Stomach smooth muscle (tissue), 2 donors: ENCODE results near the gene OR52I2.

Experiments
- H3K27ac ChIP-seq: one replicate; pipeline ENCODE4 v1.7.0; 2013; ENCODE audit warnings: mild to moderate bottlenecking, low read length, inconsistent platforms
- H3K27me3 ChIP-seq, 2 donors: one replicate each; pipeline ENCODE4 v1.7.0; 2013; ENCODE audit warnings: low read length in 2 of 2; ENCODE audit not compliant: insufficient read depth in 2 of 2, control insufficient read depth in 1 of 2
- H3K36me3 ChIP-seq, 2 donors: one replicate each; pipeline ENCODE4 v1.7.0; 2013; ENCODE audit warnings: low read length in 2 of 2; ENCODE audit not compliant: control insufficient read depth in 2 of 2, insufficient read depth in 2 of 2
- H3K4me1 ChIP-seq: one replicate; pipeline ENCODE4 v1.7.0; 2013; ENCODE audit warnings: low read length; ENCODE audit not compliant: control insufficient read depth, insufficient read depth
- H3K4me3 ChIP-seq, 2 donors: one replicate each; pipeline ENCODE4 v1.7.0; 2013; ENCODE audit warnings: low read length in 2 of 2
- H3K9ac ChIP-seq, 2 donors: one replicate each; pipeline ENCODE4 v1.7.0; 2013; ENCODE audit warnings: low read length in 2 of 2, mild to moderate bottlenecking in 1 of 2
- H3K9me3 ChIP-seq, 2 donors: one replicate each; pipeline ENCODE4 v1.7.0; 2013; ENCODE audit warnings: low read length in 2 of 2; ENCODE audit not compliant: control insufficient read depth in 2 of 2
- donor health status: healthy.
- donor health status: Pancreatic carcinoma.

OR52I2 gene

GRCh38 chr11:4565371-4565770 lies 16.2 kb upstream of the OR52I2 start:
- no peaks in the 10 kb centered on the region for H3K27me3 ChIP-seq
- H3K36me3 ChIP-seq = no peaks in the 10 kb centered on the region
- H3K4me3 ChIP-seq = no peak overlapping the region
- no peaks in the 10 kb centered on the region for H3K4me1 ChIP-seq
- H3K9me3 ChIP-seq = peaks cover 2 to 5% of the 10 kb centered on the region in 2 donors
- no peak overlapping the region for H3K27ac ChIP-seq
- no peak overlapping the region for H3K9ac ChIP-seq

- no peaks in the 10 kb centered on the region for H3K27me3 ChIP-seq
- no peaks in the 10 kb centered on the region for H3K4me1 ChIP-seq
- no peak overlapping the region for H3K4me3 ChIP-seq
- H3K27ac ChIP-seq = no peak overlapping the region
- no peak overlapping the region for H3K9ac ChIP-seq
- no peaks in the 10 kb centered on the region for H3K36me3 ChIP-seq
- peaks cover 0 to 2% of the 10 kb centered on the region in 2 donors for H3K9me3 ChIP-seq
These were observed 12.5 kb upstream of the OR52I2 start for GRCh38 chr11:4569075-4569474.

GRCh38 chr11:4576880-4577279 lies 4.7 kb upstream of the OR52I2 start:
- no peak overlapping the region for H3K9ac ChIP-seq
- H3K36me3 ChIP-seq = no peaks in the 10 kb centered on the region
- H3K9me3 ChIP-seq = no peaks in the 10 kb centered on the region
- H3K27me3 ChIP-seq = no peaks in the 10 kb centered on the region
- H3K4me1 ChIP-seq = no peaks in the 10 kb centered on the region
- no peak overlapping the region for H3K4me3 ChIP-seq
- H3K27ac ChIP-seq = no peak overlapping the region

- Histone ChIP-seq H3K9me3 (no peaks in the 10 kb centered on the region), H3K4me1 (no peaks in the 10 kb centered on the region), H3K9ac (no peak overlapping the region), H3K27me3 (no peaks in the 10 kb centered on the region), H3K4me3 (no peak overlapping the region), H3K27ac (no peak overlapping the region), H3K36me3 (no peaks in the 10 kb centered on the region)
These were observed 3.8 kb upstream of the OR52I2 start for GRCh38 chr11:4577761-4578160.

GRCh38 chr11:4578624-4579023 lies 2.9 kb upstream of the OR52I2 start:
- Histone ChIP-seq H3K36me3 (no peaks in the 10 kb centered on the region), H3K9ac (no peak overlapping the region), H3K4me3 (no peak overlapping the region), H3K27ac (no peak overlapping the region), H3K27me3 (no peaks in the 10 kb centered on the region), H3K4me1 (no peaks in the 10 kb centered on the region), H3K9me3 (no peaks in the 10 kb centered on the region)

- Histone ChIP-seq H3K9ac (no peak overlapping the region), H3K27ac (no peak overlapping the region), H3K27me3 (no peaks in the 10 kb centered on the region), H3K4me1 (no peaks in the 10 kb centered on the region), H3K9me3 (no peaks in the 10 kb centered on the region), H3K4me3 (no peak overlapping the region), H3K36me3 (no peaks in the 10 kb centered on the region)
These were observed 1.4 kb upstream of the OR52I2 start for GRCh38 chr11:4580124-4580523.

GRCh38 chr11:4589017-4589416 lies 7.5 kb downstream of the OR52I2 start:
- Histone ChIP-seq H3K27me3 (no peaks in the 10 kb centered on the region), H3K36me3 (no peaks in the 10 kb centered on the region), H3K9ac (no peak overlapping the region), H3K9me3 (no peaks in the 10 kb centered on the region), H3K27ac (no peak overlapping the region), H3K4me1 (no peaks in the 10 kb centered on the region), H3K4me3 (no peak overlapping the region)

GRCh38 chr11:4593739-4594138 lies 12.2 kb downstream of the OR52I2 start, which contains the start of gene OR52I1:
OR52I1 (plus strand) TSS chr11:4594039; CDS start chr11:4594039, 0 bp downstream.
- Histone ChIP-seq H3K4me1 (no peaks in the 10 kb centered on the region), H3K9ac (no peak within 1 kb of the TSS), H3K9me3 (no peaks in the 10 kb centered on the region), H3K36me3 (peaks cover 5 to 6% of the 10 kb centered on the region in 2 donors), H3K27me3 (no peaks in the 10 kb centered on the region), H3K27ac (no peak within 1 kb of the TSS), H3K4me3 (no peak within 1 kb of the TSS)

- no peaks in the 10 kb centered on the region for H3K9me3 ChIP-seq
- H3K36me3 ChIP-seq = peaks cover 31 to 38% of the 10 kb centered on the region in 2 donors
- H3K9ac ChIP-seq = no peak overlapping the region
- no peaks in the 10 kb centered on the region for H3K27me3 ChIP-seq
- H3K4me3 ChIP-seq = no peak overlapping the region
- no peak overlapping the region for H3K27ac ChIP-seq
- H3K4me1 ChIP-seq = peaks cover 12% of the 10 kb centered on the region
These were observed 23.5 kb downstream of the OR52I2 start for GRCh38 chr11:4605057-4605456.

GRCh38 chr11:4606231-4607015 lies 24.9 kb downstream of the OR52I2 start:
- H3K27me3 ChIP-seq = no peaks in the 10 kb centered on the region
- peaks cover 17 to 25% of the 10 kb centered on the region in 2 donors for H3K36me3 ChIP-seq
- H3K9ac ChIP-seq = peak overlapping the region; percentile 7 to 85
- H3K9me3 ChIP-seq = no peaks in the 10 kb centered on the region
- no peak overlapping the region for H3K27ac ChIP-seq
- peak overlapping the region; percentile 81 to 84 for H3K4me3 ChIP-seq
- peaks cover 12% of the 10 kb centered on the region for H3K4me1 ChIP-seq

- H3K4me3 ChIP-seq = peak overlapping the region; percentile 81 to 84
- no peak overlapping the region for H3K27ac ChIP-seq
- H3K4me1 ChIP-seq = peaks cover 12% of the 10 kb centered on the region
These were observed 25.6 kb downstream of the OR52I2 start for GRCh38 chr11:4607096-4607495.

More at GRCh38 chr11:4607096-4607495, 25.6 kb downstream of the OR52I2 start:
- Histone ChIP-seq H3K9me3 (no peaks in the 10 kb centered on the region), H3K36me3 (peaks cover 11 to 18% of the 10 kb centered on the region in 2 donors), H3K27me3 (no peaks in the 10 kb centered on the region), H3K9ac (peak overlapping the region; percentile 85 to 93)
